Neural cell (in vitro differentiated cells): ENCODE results near the gene NUDT3.
"Not testable (repeated sequence)": the region's sequence is repeated elsewhere in the genome, so short reads cannot be mapped to it uniquely, and the experiment has no call there.

ENCODE experiments used
- CTCF ChIP-seq: fragments of 450-650 bp; IDR thresholded peaks from 2 replicates; pipeline ENCODE4 v1.5.1; 2014; ENCODE audit warnings: antibody characterized with exemption, mild to moderate bottlenecking, moderate library complexity; ENCODE audit not compliant: poor library complexity, severe bottlenecking
- EZH2 ChIP-seq: fragments of 200-600, 300-800 bp; shearing (Covaris generic), sonication (generic); IDR thresholded peaks from 2 replicates; pipeline ENCODE4 v1.6.1; 2014; ENCODE audit warnings: antibody characterized with exemption, low read length, borderline replicate concordance, mild to moderate bottlenecking; ENCODE audit not compliant: insufficient read depth, poor library complexity, severe bottlenecking

GRCh38 chr6:34377571-34377970 is 14.9 kb downstream of the NUDT3 start:
- TF ChIP-seq EZH2, CTCF: not testable (repeated sequence)
